SK-N-SH (cell line): ENCODE measurements around the gene CBX8. TPM values are rescaled to one million over a fixed set of nuclear protein-coding genes. Genes with fewer than 3 reads are reported as not detected.
A peak's percentile ranks its signal among the peaks of the same experiment; 100 is the strongest.

Source experiments
- CTCF ChIA-PET: fragments of 300-600, 350-600 bp; formaldehyde crosslinking; extraction: SDS; loops from one replicate; lab custom pipeline; 2021; lab: Yijun Ruan, JAX
- POLR2A ChIA-PET: fragments of 350-600 bp; sonication (Branson Sonifier 250); formaldehyde crosslinking; extraction: SDS; loops from one replicate; lab custom pipeline; 2020; ENCODE audit warnings: antibody characterized with exemption, inconsistent platforms; lab: Yijun Ruan, JAX
- DNase-seq: peaks from one replicate; pipeline ENCODE4 v3.0.0; 2012
- H2AFZ ChIP-seq: fragments of 200-600 bp; sonication (generic); 2 replicates; pipeline ENCODE4 v1.8.1; 2016; ENCODE audit warnings: antibody characterized with exemption, mild to moderate bottlenecking, low read depth
- H3F3A ChIP-seq: fragments of 200-600 bp; sonication (generic); replicated peaks from 2 replicates; pipeline ENCODE3; 2016; ENCODE audit warnings: antibody characterized with exemption, mild to moderate bottlenecking; ENCODE audit not compliant: insufficient read depth
- H3K27ac ChIP-seq, 2 experiments: fragments of 200-500 bp in 1 of 2; fragments of 200-600 bp in 1 of 2; sonication (Bioruptor generic) in 1 of 2; sonication (generic), shearing (Covaris generic) in 1 of 2; 2 replicates each; pipeline versions ENCODE4 v1.5.1 to v1.6.1; 2014 to 2016; ENCODE audit warnings: low read depth in 2 of 2, inconsistent platforms in 1 of 2, low read length in 1 of 2, mild to moderate bottlenecking in 1 of 2, mixed read lengths in 1 of 2
- H3K27me3 ChIP-seq: fragments of 200-600 bp; sonication (generic), shearing (Covaris generic); 2 replicates; pipeline ENCODE4 v1.6.1; 2016; ENCODE audit warnings: mixed run types; ENCODE audit not compliant: insufficient read depth
- H3K36me3 ChIP-seq, 2 experiments: fragments of 200-500 bp in 1 of 2; fragments of 200-600 bp in 1 of 2; sonication (Bioruptor generic) in 1 of 2; sonication (generic) in 1 of 2; replicated peaks in 1 of 2; 2 replicates each; pipeline versions ENCODE3 to v1.5.1; 2014 to 2016; ENCODE audit warnings: low read length in 1 of 2, mild to moderate bottlenecking in 1 of 2; ENCODE audit not compliant: insufficient read depth in 2 of 2, control insufficient read depth in 1 of 2
- H3K4me1 ChIP-seq, 2 experiments: fragments of 200-500 bp in 1 of 2; fragments of 200-600 bp in 1 of 2; sonication (Bioruptor generic) in 1 of 2; sonication (generic), shearing (Covaris generic) in 1 of 2; 2 replicates each; pipeline versions ENCODE4 v1.5.1 to v1.6.1; 2014 to 2016; ENCODE audit warnings: low read depth in 1 of 2, low read length in 1 of 2, mixed run types in 1 of 2; ENCODE audit not compliant: insufficient read depth in 2 of 2, control insufficient read depth in 1 of 2
- H3K4me2 ChIP-seq: fragments of 200-600 bp; sonication (generic), shearing (Covaris generic); 2 replicates; pipeline ENCODE4 v1.6.1; 2017; ENCODE audit warnings: mixed run types
- H3K4me3 ChIP-seq, 2 experiments: fragments of 200-500 bp in 1 of 2; fragments of 200-600 bp in 1 of 2; sonication (Bioruptor generic) in 1 of 2; sonication (generic), shearing (Covaris generic) in 1 of 2; 2 replicates each; pipeline versions ENCODE4 v1.5.1 to v1.8.1; 2014 to 2016; ENCODE audit warnings: low read depth in 2 of 2, inconsistent platforms in 1 of 2, low read length in 1 of 2, mild to moderate bottlenecking in 1 of 2, mixed read lengths in 1 of 2, moderate library complexity in 1 of 2
- H3K79me2 ChIP-seq: fragments of 200-600 bp; sonication (generic); 2 replicates; pipeline ENCODE4 v1.8.1; 2017; ENCODE audit warnings: mild to moderate bottlenecking; ENCODE audit not compliant: insufficient read depth
- H3K9ac ChIP-seq: fragments of 200-600 bp; sonication (generic); 2 replicates; pipeline ENCODE4 v1.6.1; 2017; ENCODE audit warnings: mixed run types
- H3K9me2 ChIP-seq: fragments of 200-600 bp; sonication (generic); 2 replicates; pipeline ENCODE4 v1.6.1; 2017; ENCODE audit warnings: mixed run types
- H3K9me3 ChIP-seq: fragments of 200-600 bp; sonication (generic); 2 replicates; pipeline ENCODE4 v1.6.1; 2017; ENCODE audit warnings: mixed run types, mild to moderate bottlenecking, moderate library complexity
- H4K20me1 ChIP-seq: fragments of 200-600 bp; sonication (generic); 2 replicates; pipeline ENCODE4 v1.6.1; 2017; ENCODE audit warnings: mild to moderate bottlenecking, mixed run types; ENCODE audit not compliant: insufficient read depth
- CHD2 ChIP-seq: fragments of 150-350 bp; IDR thresholded peaks from 2 replicates; pipeline ENCODE4 v1.6.1; 2018; ENCODE audit warnings: low read length; ENCODE audit not compliant: partially characterized antibody
- ELF1 ChIP-seq: IDR thresholded peaks from 2 replicates; pipeline ENCODE4 v1.4.0; 2012
- GABPA ChIP-seq: IDR thresholded peaks from 2 replicates; pipeline ENCODE4 v1.4.0; 2012; ENCODE audit warnings: low read depth, mild to moderate bottlenecking
- GATA2 ChIP-seq: sonication (generic); formaldehyde crosslinking; IDR thresholded peaks from 2 replicates; pipeline ENCODE4 v1.5.0; 2020; ENCODE audit warnings: mild to moderate bottlenecking, missing genetic modification reagents
- NRF1 ChIP-seq: IDR thresholded peaks from 2 replicates; pipeline ENCODE4 v1.6.1; 2012; ENCODE audit warnings: low read depth, mild to moderate bottlenecking, low read length
- POLR2AphosphoS5 ChIP-seq: IDR thresholded peaks from 2 replicates; pipeline ENCODE4 v1.6.1; 2012; ENCODE audit warnings: low read depth, low read length
- RAD21 ChIP-seq: IDR thresholded peaks from 2 replicates; pipeline ENCODE4 v1.6.1; 2012; ENCODE audit warnings: mild to moderate bottlenecking, low read length
- RXRA ChIP-seq: IDR thresholded peaks from 2 replicates; pipeline ENCODE4 v1.4.0; 2012; ENCODE audit warnings: low read depth, mild to moderate bottlenecking, borderline replicate concordance
- TAF1 ChIP-seq: IDR thresholded peaks from 2 replicates; pipeline ENCODE4 v1.6.1; 2012; ENCODE audit warnings: low read depth, mild to moderate bottlenecking, low read length, moderate library complexity, borderline replicate concordance
- TEAD4 ChIP-seq: IDR thresholded peaks from 2 replicates; pipeline ENCODE4 v1.4.0; 2012; ENCODE audit warnings: mild to moderate bottlenecking, borderline replicate concordance; ENCODE audit not compliant: insufficient read depth
- WGBS: methylation state at CpG from one replicate; pipeline ENCODE4 v1.1.6; 2017; ENCODE audit warnings: low lambda C conversion rate; 5-methylcytosine and 5-hydroxymethylcytosine counted together
- polyA plus RNA-seq, 3 experiments: library from polyadenylated mRNA; depleted of rRNA; stranded (reverse); fragments of >200 nt; gene quantifications; 2 replicates each; pipeline ENCODE4 v1.2.3, GENCODE V29; 2012
- TF ChIP-seq, protein P1 (sequence below): IDR thresholded peaks from 2 replicates; pipeline ENCODE4 v1.6.1; 2012; ENCODE audit warnings: mild to moderate bottlenecking, low read depth, low read length, moderate library complexity
- TF ChIP-seq, protein P2 (sequence below): IDR thresholded peaks from 2 replicates; pipeline ENCODE4; 2012
- TF ChIP-seq, protein P3 (sequence below): fragments of 150-350 bp; IDR thresholded peaks from 2 replicates; pipeline ENCODE4 v1.6.1; 2016; ENCODE audit warnings: mild to moderate bottlenecking, low read depth, low read length
- TF ChIP-seq, protein P4 (sequence below): IDR thresholded peaks from 2 replicates; pipeline ENCODE4 v1.4.0; 2012; ENCODE audit warnings: low read depth
- TF ChIP-seq, protein P5 (sequence below): fragments of 150-350 bp; IDR thresholded peaks from 2 replicates; pipeline ENCODE4 v1.6.1; 2017; ENCODE audit warnings: antibody characterized with exemption, low read length, low read depth, borderline replicate concordance

The CBX8 gene
- polyA plus RNA-seq, 1 of the 3 experiments (the other 2 are of a cell fraction), result 2.9 TPM

DNA sequence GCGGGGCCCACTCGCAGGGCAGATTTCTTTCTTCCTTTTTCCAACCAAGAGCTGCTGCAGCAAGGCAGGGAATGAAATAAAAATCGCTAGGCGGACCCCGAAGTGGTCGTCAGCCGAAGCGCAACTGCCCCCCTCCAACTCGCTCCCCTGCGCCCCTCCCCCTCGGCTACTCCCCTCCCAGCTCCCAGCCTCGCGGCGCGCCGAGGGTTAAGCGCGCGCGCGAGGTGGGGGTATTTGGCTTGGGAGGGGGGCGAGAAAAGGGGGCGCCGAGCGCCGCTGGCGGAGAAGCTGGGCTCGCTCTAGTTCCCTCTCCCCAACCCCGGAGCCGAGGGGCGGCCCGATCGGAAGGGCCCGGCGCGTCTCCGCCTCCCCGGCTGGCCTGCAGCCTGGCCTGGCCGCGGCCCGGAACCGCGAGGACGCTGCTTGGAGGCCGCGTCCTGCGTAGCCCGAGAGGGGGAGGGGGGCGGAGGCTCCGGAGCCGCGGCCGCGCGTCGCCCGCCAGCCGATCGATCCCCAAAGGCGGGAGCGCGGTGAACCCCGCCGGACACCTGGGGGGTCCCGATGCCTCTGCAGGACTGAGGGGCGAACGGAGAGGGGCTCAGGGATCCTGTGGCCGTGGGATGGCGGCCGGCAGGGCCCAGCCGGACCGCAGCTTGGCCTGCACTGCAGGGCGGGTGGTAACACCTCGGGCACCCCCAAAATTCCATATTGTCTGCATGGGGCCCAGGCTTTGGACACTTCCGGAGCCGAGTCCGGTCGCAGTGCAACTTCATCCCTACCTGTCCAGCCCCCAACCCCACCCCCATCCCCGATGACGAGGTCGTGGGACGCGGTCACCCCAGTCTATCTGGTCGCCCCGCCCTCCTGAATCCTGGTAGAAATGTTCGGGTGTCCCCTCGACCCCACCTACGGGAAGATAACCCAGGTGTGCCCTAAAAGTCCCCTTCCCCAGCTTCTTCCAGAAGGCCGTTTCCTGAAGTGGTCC, 47.2 kb upstream of the CBX8 start:
- Histone ChIP-seq H3K79me2 (no peaks in the 10 kb centered on the region), H3K27ac (peak overlapping the region in 1 of 2 experiments; percentile 50; a peak in 1 of 4 replicates), H3K4me2 (peak overlapping the region; percentile 96), H4K20me1 (no peaks in the 10 kb centered on the region), H3K9me3 (no peaks in the 10 kb centered on the region), H3K9me2 (no peaks in the 10 kb centered on the region), H3K36me3 (no peaks in the 10 kb centered on the region), H3K4me1 (peaks cover 11 to 63% of the 10 kb centered on the region in 2 experiments; a peak in 3 of 4 replicates), H3K4me3 (peak overlapping the region; percentile 53 to 61), H3K9ac (peak overlapping the region; percentile 71), H2AFZ (peak overlapping the region; percentile 70), H3F3A (peaks cover 26% of the 10 kb centered on the region), H3K27me3 (peaks cover 39% of the 10 kb centered on the region)
- no peak for TF ChIP-seq TEAD4
- TF ChIP-seq RAD21, result no peak
- TF ChIP-seq, protein P1, sequence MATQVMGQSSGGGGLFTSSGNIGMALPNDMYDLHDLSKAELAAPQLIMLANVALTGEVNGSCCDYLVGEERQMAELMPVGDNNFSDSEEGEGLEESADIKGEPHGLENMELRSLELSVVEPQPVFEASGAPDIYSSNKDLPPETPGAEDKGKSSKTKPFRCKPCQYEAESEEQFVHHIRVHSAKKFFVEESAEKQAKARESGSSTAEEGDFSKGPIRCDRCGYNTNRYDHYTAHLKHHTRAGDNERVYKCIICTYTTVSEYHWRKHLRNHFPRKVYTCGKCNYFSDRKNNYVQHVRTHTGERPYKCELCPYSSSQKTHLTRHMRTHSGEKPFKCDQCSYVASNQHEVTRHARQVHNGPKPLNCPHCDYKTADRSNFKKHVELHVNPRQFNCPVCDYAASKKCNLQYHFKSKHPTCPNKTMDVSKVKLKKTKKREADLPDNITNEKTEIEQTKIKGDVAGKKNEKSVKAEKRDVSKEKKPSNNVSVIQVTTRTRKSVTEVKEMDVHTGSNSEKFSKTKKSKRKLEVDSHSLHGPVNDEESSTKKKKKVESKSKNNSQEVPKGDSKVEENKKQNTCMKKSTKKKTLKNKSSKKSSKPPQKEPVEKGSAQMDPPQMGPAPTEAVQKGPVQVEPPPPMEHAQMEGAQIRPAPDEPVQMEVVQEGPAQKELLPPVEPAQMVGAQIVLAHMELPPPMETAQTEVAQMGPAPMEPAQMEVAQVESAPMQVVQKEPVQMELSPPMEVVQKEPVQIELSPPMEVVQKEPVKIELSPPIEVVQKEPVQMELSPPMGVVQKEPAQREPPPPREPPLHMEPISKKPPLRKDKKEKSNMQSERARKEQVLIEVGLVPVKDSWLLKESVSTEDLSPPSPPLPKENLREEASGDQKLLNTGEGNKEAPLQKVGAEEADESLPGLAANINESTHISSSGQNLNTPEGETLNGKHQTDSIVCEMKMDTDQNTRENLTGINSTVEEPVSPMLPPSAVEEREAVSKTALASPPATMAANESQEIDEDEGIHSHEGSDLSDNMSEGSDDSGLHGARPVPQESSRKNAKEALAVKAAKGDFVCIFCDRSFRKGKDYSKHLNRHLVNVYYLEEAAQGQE, result peak; percentile 25; the same call in 1 of the 2 replicates
- peak; percentile 62 for TF ChIP-seq CHD2
- TF ChIP-seq, protein P2, sequence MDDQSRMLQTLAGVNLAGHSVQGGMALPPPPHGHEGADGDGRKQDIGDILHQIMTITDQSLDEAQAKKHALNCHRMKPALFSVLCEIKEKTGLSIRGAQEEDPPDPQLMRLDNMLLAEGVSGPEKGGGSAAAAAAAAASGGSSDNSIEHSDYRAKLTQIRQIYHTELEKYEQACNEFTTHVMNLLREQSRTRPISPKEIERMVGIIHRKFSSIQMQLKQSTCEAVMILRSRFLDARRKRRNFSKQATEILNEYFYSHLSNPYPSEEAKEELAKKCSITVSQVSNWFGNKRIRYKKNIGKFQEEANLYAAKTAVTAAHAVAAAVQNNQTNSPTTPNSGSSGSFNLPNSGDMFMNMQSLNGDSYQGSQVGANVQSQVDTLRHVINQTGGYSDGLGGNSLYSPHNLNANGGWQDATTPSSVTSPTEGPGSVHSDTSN, result no peak
- TF ChIP-seq, protein P3, sequence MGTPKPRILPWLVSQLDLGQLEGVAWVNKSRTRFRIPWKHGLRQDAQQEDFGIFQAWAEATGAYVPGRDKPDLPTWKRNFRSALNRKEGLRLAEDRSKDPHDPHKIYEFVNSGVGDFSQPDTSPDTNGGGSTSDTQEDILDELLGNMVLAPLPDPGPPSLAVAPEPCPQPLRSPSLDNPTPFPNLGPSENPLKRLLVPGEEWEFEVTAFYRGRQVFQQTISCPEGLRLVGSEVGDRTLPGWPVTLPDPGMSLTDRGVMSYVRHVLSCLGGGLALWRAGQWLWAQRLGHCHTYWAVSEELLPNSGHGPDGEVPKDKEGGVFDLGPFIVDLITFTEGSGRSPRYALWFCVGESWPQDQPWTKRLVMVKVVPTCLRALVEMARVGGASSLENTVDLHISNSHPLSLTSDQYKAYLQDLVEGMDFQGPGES, result no peak
- no peak for TF ChIP-seq NRF1
- TF ChIP-seq TAF1, result peak; percentile 42; the same call in 1 of the 2 replicates
- TF ChIP-seq POLR2AphosphoS5, result no peak; the same call in 1 of the 2 replicates
- TF ChIP-seq GABPA, result 0 out of 2 replicates have a peak, but pooled peaks have one; percentile 15
- TF ChIP-seq, protein P4, sequence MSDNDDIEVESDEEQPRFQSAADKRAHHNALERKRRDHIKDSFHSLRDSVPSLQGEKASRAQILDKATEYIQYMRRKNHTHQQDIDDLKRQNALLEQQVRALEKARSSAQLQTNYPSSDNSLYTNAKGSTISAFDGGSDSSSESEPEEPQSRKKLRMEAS, result peak; percentile 87; the same call in 1 of the 2 replicates
- no peak for TF ChIP-seq GATA2 (CRISPR knock-in tag)
- TF ChIP-seq ELF1, result 0 out of 2 replicates have a peak, but pooled peaks have one; percentile 25
- TF ChIP-seq, protein P5, sequence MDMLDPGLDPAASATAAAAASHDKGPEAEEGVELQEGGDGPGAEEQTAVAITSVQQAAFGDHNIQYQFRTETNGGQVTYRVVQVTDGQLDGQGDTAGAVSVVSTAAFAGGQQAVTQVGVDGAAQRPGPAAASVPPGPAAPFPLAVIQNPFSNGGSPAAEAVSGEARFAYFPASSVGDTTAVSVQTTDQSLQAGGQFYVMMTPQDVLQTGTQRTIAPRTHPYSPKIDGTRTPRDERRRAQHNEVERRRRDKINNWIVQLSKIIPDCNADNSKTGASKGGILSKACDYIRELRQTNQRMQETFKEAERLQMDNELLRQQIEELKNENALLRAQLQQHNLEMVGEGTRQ, result no peak
- no peak for TF ChIP-seq RXRA
- ChIA-PET CTCF (interaction anchor here (0.5 to 13.1 kb wide), 39 partner anchors 8 to 515 kb away, joined by 3 to 274 read pairs (median 4); partner anchors contain the start of gene CBX8), POLR2A (interaction anchor here (0.7 to 6.1 kb wide), 5 partner anchors 22 to 55 kb away, joined by 3 to 93 read pairs (median 3); no protein-coding TSS in a partner anchor)
- DNase-seq, result peak; percentile 94
- 4% methylated on average over 39 of the region's 89 CpGs for WGBS
